HepG2 (cell line): ENCODE data around the gene IFIT5. TPM values are rescaled to one million over a fixed set of nuclear protein-coding genes. Genes with fewer than 3 reads are reported as not detected.

Source experiments
- ATAC-seq: fragments of 200-7000 bp; cut with Tn5 transposase; 3 replicates; pipeline ENCODE4 v1.9.1; 2020; ENCODE audit warnings: mild to moderate bottlenecking, moderate library complexity
- BruUV-seq: library from RNA; stranded (reverse); fragments of 400-500 nt; replicated peaks from 2 replicates; lab custom pipeline; 2021; lab: Mats Ljungman, UMichigan
- CTCF ChIA-PET: fragments of 300-600 bp; formaldehyde crosslinking; extraction: SDS; loops from one replicate; lab custom pipeline; 2021; ENCODE audit warnings: low total read pairs, inconsistent platforms, low intra/inter-chr PET ratio; lab: Yijun Ruan, JAX
- POLR2A ChIA-PET: fragments of 350-600 bp; sonication (Branson Sonifier 250); formaldehyde crosslinking; loops from one replicate; lab custom pipeline; 2020; ENCODE audit warnings: antibody characterized with exemption, inconsistent platforms; lab: Yijun Ruan, JAX
- DNase-seq: peaks from one replicate; pipeline ENCODE4 v3.0.0-alpha.2; 2015; ENCODE audit warnings: low spot score
- FAIRE-seq: peaks from 3 replicates; lab custom pipeline; 2011; peaks lifted over from hg19 to GRCh38; lab: Jason Lieb, UNC
- H2AFZ ChIP-seq: one replicate; pipeline ENCODE4 v1.6.1; 2011; ENCODE audit warnings: low read length, inconsistent platforms
- H3K27ac ChIP-seq: fragments of 300-600 bp; 3 replicates; pipeline ENCODE4 v1.8.0; 2011; ENCODE audit warnings: mixed run types, mild to moderate bottlenecking, mixed read lengths, low read length, inconsistent platforms; ENCODE audit not compliant: insufficient read depth; ENCODE audit errors: extremely low read length
- H3K27me3 ChIP-seq, 2 experiments: fragments of 200-600 bp in 1 of 2; 2 replicates in 1 of 2; 3 replicates in 1 of 2; pipeline versions ENCODE4 v1.6.0 to v1.8.0; 2011; ENCODE audit warnings: low read length in 2 of 2, mild to moderate bottlenecking in 2 of 2, moderate library complexity in 2 of 2, inconsistent platforms in 1 of 2; ENCODE audit not compliant: insufficient read depth in 2 of 2, control insufficient read depth in 1 of 2
- H3K36me3 ChIP-seq, 2 experiments: fragments of 200-600 bp in 1 of 2; replicated peaks in 1 of 2; 2 replicates in 1 of 2; 3 replicates in 1 of 2; pipeline versions ENCODE4 v1.5.1 to v1.8.0; 2011; ENCODE audit warnings: low read length in 2 of 2, inconsistent platforms in 1 of 2; ENCODE audit not compliant: insufficient read depth in 2 of 2, control insufficient read depth in 1 of 2
- H3K4me1 ChIP-seq: 2 replicates; pipeline ENCODE4 v1.5.1; 2012; ENCODE audit warnings: low read length, inconsistent platforms; ENCODE audit not compliant: insufficient read depth
- H3K4me2 ChIP-seq: 2 replicates; pipeline ENCODE4 v1.6.0; 2011; ENCODE audit warnings: low read depth, low read length, inconsistent platforms
- H3K4me3 ChIP-seq, 3 experiments: fragments of 200-600 bp in 1 of 3; sonication (generic), shearing (Covaris generic) in 1 of 3; replicated peaks in 1 of 3; 2 replicates each; pipeline ENCODE4 v1.5.1; 2011 to 2016; ENCODE audit warnings: low read length in 3 of 3, inconsistent platforms in 2 of 3, low read depth in 2 of 3, mild to moderate bottlenecking in 2 of 3, control low read depth in 1 of 3, mixed read lengths in 1 of 3; ENCODE audit not compliant: insufficient read depth in 1 of 3
- H3K79me2 ChIP-seq: one replicate; pipeline ENCODE4 v1.6.1; 2011; ENCODE audit warnings: low read length, inconsistent platforms; ENCODE audit not compliant: insufficient read depth
- H3K9ac ChIP-seq: 2 replicates; pipeline ENCODE4 v1.6.0; 2011; ENCODE audit warnings: mild to moderate bottlenecking, low read depth, low read length, inconsistent platforms; ENCODE audit not compliant: insufficient read depth
- H3K9me3 ChIP-seq: 2 replicates; pipeline ENCODE4 v1.5.1; 2012; ENCODE audit warnings: mild to moderate bottlenecking, low read length
- H4K20me1 ChIP-seq: 2 replicates; pipeline ENCODE4 v1.6.0; 2011; ENCODE audit warnings: inconsistent platforms, mild to moderate bottlenecking, low read length, moderate library complexity; ENCODE audit not compliant: insufficient read depth
- ATF1 ChIP-seq: IDR thresholded peaks from 2 replicates; pipeline ENCODE4 v1.6.1; 2016; ENCODE audit warnings: mild to moderate bottlenecking, control low read depth
- ATF7 ChIP-seq, 2 experiments: fragments of 450-650 bp in 1 of 2; sonication (generic) in 1 of 2; formaldehyde crosslinking in 1 of 2; IDR thresholded peaks; 2 replicates each; pipeline versions ENCODE4 v1.4.0 to v1.6.1; 2016 to 2020; ENCODE audit warnings: antibody characterized with exemption in 1 of 2, mild to moderate bottlenecking in 1 of 2, missing genetic modification reagents in 1 of 2
- KAT7 ChIP-seq: IDR thresholded peaks from 2 replicates; pipeline ENCODE4 v1.6.1; 2018; ENCODE audit warnings: borderline replicate concordance, missing compliant biosample characterization
- MAFF ChIP-seq: IDR thresholded peaks from 2 replicates; pipeline ENCODE4 v1.6.1; 2011; ENCODE audit warnings: low read depth, low read length, improper control_type of control experiment
- MAFK ChIP-seq, 2 experiments: IDR thresholded peaks in 1 of 2; conservative IDR thresholded peaks in 1 of 2; 2 replicates each; pipeline ENCODE4 v1.6.1; 2011; ENCODE audit warnings: improper control_type of control experiment in 2 of 2, low read length in 2 of 2
- MYC ChIP-seq: sonication (generic); formaldehyde crosslinking; IDR thresholded peaks from 2 replicates; pipeline ENCODE4 v1.9.0; 2021; ENCODE audit warnings: missing genetic modification reagents, borderline replicate concordance
- PAX8 ChIP-seq: sonication (generic); formaldehyde crosslinking; IDR thresholded peaks from 2 replicates; pipeline ENCODE4 v1.8.0; 2022; ENCODE audit warnings: mild to moderate bottlenecking, missing genetic modification reagents, borderline replicate concordance
- ZNF709 ChIP-seq: sonication (generic); formaldehyde crosslinking; IDR thresholded peaks from 2 replicates; pipeline ENCODE4 v1.5.0; 2020; ENCODE audit warnings: mild to moderate bottlenecking, missing genetic modification reagents
- WGBS: methylation state at CpG from one replicate; pipeline ENCODE4 v1.1.6; 2017; ENCODE audit warnings: low lambda C conversion rate; 5-methylcytosine and 5-hydroxymethylcytosine counted together
- in situ Hi-C: cut with HindIII; loops from 2 replicates; pipeline ENCODE4 v1.10.0; 2017; ENCODE audit warnings: low pct_unique_long_range_greater_than_20kb; ENCODE audit not compliant: extremely low pct_ligation_motif_present
- intact Hi-C: fragments of 100-400 bp; cut with micrococcal nuclease; formaldehyde crosslinking; loops from one replicate; pipeline ENCODE4 v1.10.0; 2022; ENCODE audit not compliant: unreplicated experiment
- polyA plus RNA-seq, 8 experiments: library from polyadenylated mRNA; depleted of rRNA in 3 of 8; stranded (reverse) in 7 of 8; unstranded in 1 of 8; fragments of >200 nt; fragmentation: Illumina TruSeq in 4 of 8; extraction: Trizol in 4 of 8; gene quantifications; 2 replicates each; pipeline versions ENCODE4 v1.2.1 to v1.2.3, GENCODE V29; 2011 to 2016; ENCODE audit warnings: low read depth in 4 of 8, missing spikeins in 1 of 8, mixed read lengths in 1 of 8; ENCODE audit not compliant: insufficient read depth in 1 of 8
- total RNA-seq, 5 experiments: library from RNA; depleted of rRNA; stranded (reverse); fragments of >200 nt; fragmentation: Illumina TruSeq; extraction: Trizol; gene quantifications; 2 replicates each; pipeline ENCODE4 v1.2.3, GENCODE V29; 2016; ENCODE audit warnings: low read depth in 1 of 5
- TF ChIP-seq, protein P1 (sequence below): sonication (generic); formaldehyde crosslinking; IDR thresholded peaks from 2 replicates; pipeline ENCODE4 v1.5.1; 2020; ENCODE audit warnings: mild to moderate bottlenecking, missing genetic modification reagents, borderline replicate concordance
- TF ChIP-seq, protein P2 (sequence below): sonication (generic); formaldehyde crosslinking; IDR thresholded peaks from 2 replicates; pipeline ENCODE4 v1.8.1; 2023; ENCODE audit warnings: missing genetic modification reagents, mild to moderate bottlenecking, borderline replicate concordance
- TF ChIP-seq, protein P3 (sequence below): sonication (generic); formaldehyde crosslinking; IDR thresholded peaks from 2 replicates; pipeline ENCODE4 v1.8.0; 2022; ENCODE audit warnings: missing genetic modification reagents, mild to moderate bottlenecking, borderline replicate concordance

IFIT5 gene
- total and polyA plus RNA-seq, 2 of the 13 experiments (the other 11 are each of a cell fraction or from before 2014, with no cell fraction given), result 2.2 to 8.3 TPM

DNA sequence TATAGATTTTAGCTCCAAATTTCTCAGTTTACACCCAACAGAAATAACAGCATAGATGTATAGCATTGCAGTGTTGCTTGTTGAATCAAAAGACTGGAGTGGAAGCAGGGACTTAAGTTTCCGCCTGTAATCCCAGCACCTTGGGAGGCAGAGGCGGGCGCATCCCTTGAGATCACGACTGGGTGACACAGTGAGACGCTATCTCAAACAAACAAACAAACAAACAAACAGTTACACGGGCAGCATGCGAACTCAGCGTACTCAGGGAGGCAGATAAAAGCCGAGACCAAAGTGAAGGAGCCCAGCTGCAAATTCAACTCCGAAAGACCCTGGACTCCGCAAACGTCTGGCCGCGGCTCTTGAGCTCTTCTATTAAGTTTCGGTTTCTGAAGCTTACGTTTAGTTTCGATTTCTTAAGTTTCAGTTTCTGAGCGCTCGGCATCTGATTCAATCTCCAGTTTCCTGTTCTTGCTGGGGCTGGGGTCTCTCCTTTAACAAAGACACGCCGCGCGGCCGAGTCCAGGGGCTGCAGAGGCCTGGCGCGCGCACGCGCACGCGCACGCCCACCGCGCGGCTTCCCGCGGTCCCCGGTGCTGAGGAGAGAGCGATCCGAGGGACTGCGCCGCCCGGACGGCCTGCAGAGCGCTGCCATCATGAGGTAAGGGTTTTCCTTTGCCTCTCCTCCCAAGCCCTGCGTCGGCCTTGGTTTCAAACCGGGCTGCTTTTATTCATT, at the start of gene IFIT5 (continued):
- TF ChIP-seq, protein P1, sequence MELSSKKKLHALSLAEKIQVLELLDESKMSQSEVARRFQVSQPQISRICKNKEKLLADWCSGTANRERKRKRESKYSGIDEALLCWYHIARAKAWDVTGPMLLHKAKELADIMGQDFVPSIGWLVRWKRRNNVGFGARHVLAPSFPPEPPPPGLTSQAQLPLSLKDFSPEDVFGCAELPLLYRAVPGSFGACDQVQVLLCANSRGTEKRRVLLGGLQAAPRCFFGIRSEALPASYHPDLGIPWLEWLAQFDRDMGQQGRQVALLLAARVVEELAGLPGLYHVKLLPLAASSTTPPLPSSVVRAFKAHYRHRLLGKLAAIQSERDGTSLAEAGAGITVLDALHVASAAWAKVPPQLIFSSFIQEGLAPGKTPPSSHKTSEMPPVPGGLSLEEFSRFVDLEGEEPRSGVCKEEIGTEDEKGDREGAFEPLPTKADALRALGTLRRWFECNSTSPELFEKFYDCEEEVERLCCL (CRISPR knock-in tag), result no peak
- TF ChIP-seq ATF7 (IDR thresholded peaks at IDR 0.05) (no peak), ATF7 (CRISPR knock-in tag; IDR thresholded peaks at IDR 0.05) (no peak), KAT7 (CRISPR knock-in tag) (0 out of 2 replicates have a peak, but pooled peaks have one; percentile 35), ATF1 (no peak), ZNF709 (CRISPR knock-in tag) (peak; percentile 52; the same call in 1 of the 2 replicates), PAX8 (0 out of 2 replicates have a peak, but pooled peaks have one; percentile 23)
- TF ChIP-seq, protein P2, sequence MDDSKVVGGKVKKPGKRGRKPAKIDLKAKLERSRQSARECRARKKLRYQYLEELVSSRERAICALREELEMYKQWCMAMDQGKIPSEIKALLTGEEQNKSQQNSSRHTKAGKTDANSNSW (CRISPR knock-in tag), result no peak
- TF ChIP-seq, protein P3, sequence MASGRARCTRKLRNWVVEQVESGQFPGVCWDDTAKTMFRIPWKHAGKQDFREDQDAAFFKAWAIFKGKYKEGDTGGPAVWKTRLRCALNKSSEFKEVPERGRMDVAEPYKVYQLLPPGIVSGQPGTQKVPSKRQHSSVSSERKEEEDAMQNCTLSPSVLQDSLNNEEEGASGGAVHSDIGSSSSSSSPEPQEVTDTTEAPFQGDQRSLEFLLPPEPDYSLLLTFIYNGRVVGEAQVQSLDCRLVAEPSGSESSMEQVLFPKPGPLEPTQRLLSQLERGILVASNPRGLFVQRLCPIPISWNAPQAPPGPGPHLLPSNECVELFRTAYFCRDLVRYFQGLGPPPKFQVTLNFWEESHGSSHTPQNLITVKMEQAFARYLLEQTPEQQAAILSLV (CRISPR knock-in tag), result no peak

DNA sequence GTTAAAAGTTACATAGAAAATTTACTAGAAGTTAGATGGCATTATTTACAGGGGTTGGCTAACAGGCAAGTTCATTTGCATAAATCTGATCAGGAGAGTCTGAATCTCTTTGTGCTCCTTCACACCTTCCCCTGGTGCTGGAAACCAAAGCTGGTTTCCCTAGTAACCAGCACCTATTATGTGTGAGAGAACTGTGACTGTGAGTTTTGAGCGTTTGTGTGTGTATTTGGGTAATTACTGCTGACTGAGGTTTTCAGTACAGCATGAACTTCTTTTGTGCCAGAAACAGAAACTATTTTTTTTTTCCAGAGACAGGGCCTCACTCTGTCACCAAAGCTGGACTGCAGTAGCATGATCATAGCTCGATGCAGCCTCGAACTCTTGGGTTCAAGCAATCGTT, 46.8 kb upstream of the IFIT5 start:
- FAIRE-seq, result no peak
- Histone ChIP-seq H3K9me3 (no peaks in the 10 kb centered on the region), H3K79me2 (no peaks in the 10 kb centered on the region), H3K4me1 (peaks cover 11% of the 10 kb centered on the region), H3K4me3 (no peak overlapping the region), H3K9ac (no peak overlapping the region), H2AFZ (no peak overlapping the region), H4K20me1 (no peaks in the 10 kb centered on the region), H3K36me3 (no peaks in the 10 kb centered on the region)
- intact Hi-C loops, result no loop called here
- ATAC-seq, result no peak
- ChIA-PET POLR2A (interaction anchor here (1.6 kb wide), 1 partner anchor 16 kb away, joined by 3 read pairs; no protein-coding TSS in a partner anchor), CTCF (no interaction called here)
- no TSS peak for BruUV-seq
- no peak for DNase-seq
- TF ChIP-seq MYC (CRISPR knock-in tag) (no peak), MAFF (0 out of 2 replicates have a peak, but pooled peaks have one; percentile 9), MAFK (conservative IDR thresholded peaks at IDR 0.05 in 1 of 2, IDR thresholded peaks at IDR 0.05 in 1 of 2; ENCODE audit: low read length in 2 of 2) (peak in 1 of 2 experiments; percentile 43; a peak in 2 of 4 replicates)
- TF ChIP-seq, all 625 proteins: peak for 2
- in situ Hi-C loops, result no loop called here
- H3K27ac ChIP-seq, result no peak overlapping the region
- H3K27me3 ChIP-seq, result no peaks in the 10 kb centered on the region
- WGBS, result 27% methylated on average over 4 of the region's 4 CpGs
- H3K4me2 ChIP-seq, result no peak overlapping the region
